ENCODE results near the gene TCF7L1.

- no peak for TF ChIP-seq CTCF (conservative IDR thresholded peaks at IDR 0.05)
- no peak for TF ChIP-seq EZH2 (IDR thresholded peaks at IDR 0.05; ENCODE audit: low read depth)
These were observed 112.7 kb downstream of the TCF7L1 start for GRCh38 chr2:85245891-85246290.
